Left lung (tissue), 10 donors: Measurements from ENCODE around the gene AGBL1. TPM values are rescaled to one million over a fixed set of nuclear protein-coding genes. Genes with fewer than 3 reads are reported as not detected.

ENCODE experiments used
- ATAC-seq: fragments of 200-7000 bp; cut with Tn5 transposase; one replicate; pipeline ENCODE4 v1.9.1; 2020; ENCODE audit warnings: moderate library complexity
- DNase-seq, 4 donors: peaks; one replicate each; pipeline ENCODE4 v3.0.0-alpha.2; 2013 to 2020
- H3K27ac ChIP-seq, 2 donors: fragments of 200-600 bp; sonication (generic) in 1 of 2; one replicate each; pipeline versions ENCODE4 v1.5.0 to v1.8.0; 2020 to 2021
- H3K27me3 ChIP-seq, 2 donors: fragments of 200-600 bp; sonication (generic) in 1 of 2; one replicate each; pipeline versions ENCODE4 v1.5.0 to v1.8.0; 2020 to 2021
- H3K36me3 ChIP-seq, 2 donors: fragments of 200-600 bp; sonication (generic) in 1 of 2; one replicate each; pipeline versions ENCODE4 v1.5.0 to v1.8.0; 2020 to 2021
- H3K4me1 ChIP-seq, 2 donors: fragments of 200-600 bp; one replicate each; pipeline ENCODE4 v1.8.0; 2021
- H3K4me3 ChIP-seq, 2 donors: fragments of 200-600 bp; sonication (generic) in 1 of 2; one replicate each; pipeline versions ENCODE4 v1.5.0 to v1.8.0; 2020 to 2021; ENCODE audit warnings: mild to moderate bottlenecking in 1 of 2
- H3K9me3 ChIP-seq, 2 donors: fragments of 200-600 bp; sonication (generic) in 1 of 2; one replicate each; pipeline versions ENCODE4 v1.5.0 to v1.8.0; 2020 to 2021
- CTCF ChIP-seq, 2 donors: fragments of 200-600 bp; sonication (generic) in 1 of 2; IDR thresholded peaks; one replicate each; pipeline versions ENCODE4 v1.5.0 to v1.8.0; 2021; ENCODE audit warnings: antibody characterized with exemption in 2 of 2
- intact Hi-C, 2 donors: fragments of 100-400 bp; cut with DNase I; formaldehyde crosslinking; loops; one replicate each; pipeline versions ENCODE4 v1.11.2 to v1.14.2; 2022
- polyA plus RNA-seq, 6 donors: library from polyadenylated mRNA; unstranded; fragments of 120-200 nt; gene quantifications; one replicate each; pipeline ENCODE4 v1.2.1, GENCODE V29; 2013; ENCODE audit not compliant: insufficient read length in 6 of 6
- total RNA-seq, 2 donors: library from RNA; stranded (reverse); fragmentation: NEBNext Ultra II Directional; extraction: Animal tissue kit (Norgen Biotek cat#: 25700); gene quantifications; one replicate each; pipeline ENCODE4 v1.2.1, GENCODE V29; 2021
- donor health status: DM: no; HTN: yes; CAD: no.
- donor health status: DM: no; HTN: no; CAD: no.

AGBL1 gene
- total and polyA plus RNA-seq, 8 donors, result 0.01 to 3.3 (median 0.11) TPM; not detected in 1

GRCh38 chr15:86229936-86230335 lies 150.3 kb downstream of the AGBL1 start:
- intact Hi-C loops, result no loop called here
- TF ChIP-seq CTCF (IDR thresholded peaks at IDR 0.05), result no peak
- Histone ChIP-seq H3K4me1 (no peaks in the 10 kb centered on the region), H3K36me3 (no peaks in the 10 kb centered on the region), H3K27me3 (peaks cover 0 to 9% of the 10 kb centered on the region in 2 donors), H3K4me3 (no peak overlapping the region), H3K27ac (no peak overlapping the region), H3K9me3 (no peaks in the 10 kb centered on the region)
- DNase-seq (no peak), ATAC-seq (no peak)

- H3K4me3 ChIP-seq, result no peak overlapping the region
- intact Hi-C loops, result no loop called here
- no peaks in the 10 kb centered on the region for H3K9me3 ChIP-seq
- no peaks in the 10 kb centered on the region for H3K4me1 ChIP-seq
- no peak overlapping the region for H3K27ac ChIP-seq
- ATAC-seq (peak; percentile 87), DNase-seq (peak in 2 of 4 donors; percentile 52 to 63)
- peaks cover 0 to 9% of the 10 kb centered on the region in 2 donors for H3K27me3 ChIP-seq
- TF ChIP-seq CTCF (IDR thresholded peaks at IDR 0.05), result peak in 1 of 2 donors; percentile 49
- no peaks in the 10 kb centered on the region for H3K36me3 ChIP-seq
Measured at GRCh38 chr15:86231864-86232721, 152.4 kb downstream of the AGBL1 start.

- Histone ChIP-seq H3K4me1 (no peaks in the 10 kb centered on the region), H3K27me3 (peaks cover 0 to 9% of the 10 kb centered on the region in 2 donors), H3K9me3 (no peaks in the 10 kb centered on the region), H3K4me3 (no peak overlapping the region), H3K36me3 (no peaks in the 10 kb centered on the region), H3K27ac (no peak overlapping the region)
- ATAC-seq (no peak), DNase-seq (no peak)
- TF ChIP-seq CTCF (IDR thresholded peaks at IDR 0.05), result no peak
- intact Hi-C loops, result no loop called here
Measured at GRCh38 chr15:86235667-86236066, 156.0 kb downstream of the AGBL1 start.

- no peak overlapping the region for H3K27ac ChIP-seq
- no peaks in the 10 kb centered on the region for H3K9me3 ChIP-seq
- intact Hi-C loops, result no loop called here
- no peak for ATAC-seq
- DNase-seq, result peak in 1 of 4 donors; percentile 20
- peaks cover 0 to 9% of the 10 kb centered on the region in 2 donors for H3K27me3 ChIP-seq
- no peaks in the 10 kb centered on the region for H3K36me3 ChIP-seq
- no peak for TF ChIP-seq CTCF (IDR thresholded peaks at IDR 0.05)
- no peaks in the 10 kb centered on the region for H3K4me1 ChIP-seq
- H3K4me3 ChIP-seq, result no peak overlapping the region
Measured at GRCh38 chr15:86236356-86237110, 156.9 kb downstream of the AGBL1 start.

- no peak for TF ChIP-seq CTCF (IDR thresholded peaks at IDR 0.05)
- Histone ChIP-seq H3K27me3 (peaks cover 0 to 7% of the 10 kb centered on the region in 2 donors), H3K36me3 (no peaks in the 10 kb centered on the region), H3K27ac (no peak overlapping the region), H3K4me1 (no peaks in the 10 kb centered on the region), H3K4me3 (no peak overlapping the region), H3K9me3 (no peaks in the 10 kb centered on the region)
- intact Hi-C loops, result no loop called here
- no peak for ATAC-seq
- DNase-seq, result no peak
Measured at GRCh38 chr15:86237111-86237500, 157.4 kb downstream of the AGBL1 start.
